Liver (tissue), 9 donors: ENCODE data around the gene QRICH1. TPM values are rescaled to one million over a fixed set of nuclear protein-coding genes. Genes with fewer than 3 reads are reported as not detected.

Source experiments
- DNase-seq: peaks from one replicate; pipeline ENCODE4 v3.0.0-alpha.2; 2017; ENCODE audit warnings: low spot score
- H3K27ac ChIP-seq, 2 donors: one replicate each; pipeline ENCODE4 v1.7.0; 2013; ENCODE audit warnings: inconsistent platforms in 2 of 2, low read length in 2 of 2, control low read depth in 1 of 2, low read depth in 1 of 2, mild to moderate bottlenecking in 1 of 2
- H3K27me3 ChIP-seq, 4 donors: one replicate each; pipeline versions ENCODE4 v1.6.1 to v1.7.0; 2013; ENCODE audit warnings: low read length in 3 of 4, inconsistent platforms in 1 of 4, mild to moderate bottlenecking in 1 of 4, moderate library complexity in 1 of 4; ENCODE audit not compliant: control insufficient read depth in 4 of 4, insufficient read depth in 4 of 4
- H3K36me3 ChIP-seq, 4 donors: one replicate each; pipeline versions ENCODE4 v1.6.1 to v1.7.0; 2013; ENCODE audit warnings: low read length in 3 of 4, mild to moderate bottlenecking in 3 of 4, low read depth in 1 of 4, moderate library complexity in 1 of 4; ENCODE audit not compliant: control insufficient read depth in 4 of 4, insufficient read depth in 3 of 4
- H3K4me1 ChIP-seq, 4 donors: one replicate each; pipeline versions ENCODE4 v1.6.1 to v1.7.0; 2013; ENCODE audit warnings: low read length in 3 of 4, mild to moderate bottlenecking in 3 of 4, moderate library complexity in 1 of 4; ENCODE audit not compliant: control insufficient read depth in 4 of 4, insufficient read depth in 4 of 4
- H3K4me3 ChIP-seq, 3 donors: one replicate each; pipeline versions ENCODE4 v1.6.1 to v1.7.0; 2013; ENCODE audit warnings: low read length in 3 of 3, control low read depth in 1 of 3, low read depth in 1 of 3, mild to moderate bottlenecking in 1 of 3
- H3K9ac ChIP-seq, 2 donors: one replicate each; pipeline ENCODE4 v1.7.0; 2013; ENCODE audit warnings: low read length in 2 of 2, mild to moderate bottlenecking in 2 of 2, moderate library complexity in 2 of 2, control low read depth in 1 of 2, low read depth in 1 of 2
- H3K9me3 ChIP-seq, 4 donors: one replicate each; pipeline versions ENCODE4 v1.6.1 to v1.7.0; 2013; ENCODE audit warnings: low read length in 3 of 4; ENCODE audit not compliant: control insufficient read depth in 4 of 4
- ATF3 ChIP-seq: IDR thresholded peaks from 2 replicates; pipeline ENCODE4 v1.6.1; 2016; ENCODE audit warnings: antibody characterized with exemption
- EGR1 ChIP-seq, 2 donors: IDR thresholded peaks; 2 replicates each; pipeline ENCODE4 v1.6.1; 2016 to 2018; ENCODE audit warnings: antibody characterized with exemption in 2 of 2, low read depth in 2 of 2
- FOXA1 ChIP-seq: IDR thresholded peaks from 2 replicates; pipeline ENCODE4 v1.6.1; 2016; ENCODE audit warnings: antibody characterized with exemption
- FOXA2 ChIP-seq: IDR thresholded peaks from 2 replicates; pipeline ENCODE4 v1.6.1; 2016; ENCODE audit warnings: antibody characterized with exemption
- GABPA ChIP-seq, 2 donors: IDR thresholded peaks in 1 of 2; conservative IDR thresholded peaks in 1 of 2; 2 replicates each; pipeline ENCODE4 v1.6.1; 2016; ENCODE audit warnings: antibody characterized with exemption in 2 of 2, mild to moderate bottlenecking in 1 of 2, moderate library complexity in 1 of 2
- HNF4A ChIP-seq, 2 donors: conservative IDR thresholded peaks; 2 replicates each; pipeline ENCODE4 v1.6.1; 2016; ENCODE audit warnings: antibody characterized with exemption in 2 of 2, mild to moderate bottlenecking in 2 of 2
- HNF4G ChIP-seq: IDR thresholded peaks from 2 replicates; pipeline ENCODE4 v1.6.1; 2016; ENCODE audit warnings: antibody characterized with exemption
- JUND ChIP-seq, 2 donors: IDR thresholded peaks; 2 replicates each; pipeline ENCODE4 v1.6.1; 2016; ENCODE audit warnings: antibody characterized with exemption in 2 of 2
- NR2F2 ChIP-seq: IDR thresholded peaks from 2 replicates; pipeline ENCODE4 v1.6.1; 2016; ENCODE audit warnings: antibody characterized with exemption
- RAD21 ChIP-seq, 2 donors: IDR thresholded peaks; 2 replicates each; pipeline ENCODE4 v1.6.1; 2016; ENCODE audit warnings: antibody characterized with exemption in 2 of 2, mild to moderate bottlenecking in 2 of 2
- RXRA ChIP-seq, 2 donors: IDR thresholded peaks; 2 replicates each; pipeline ENCODE4 v1.6.1; 2017 to 2018; ENCODE audit warnings: antibody characterized with exemption in 2 of 2, mild to moderate bottlenecking in 1 of 2
- SP1 ChIP-seq: IDR thresholded peaks from 2 replicates; pipeline ENCODE4 v1.6.1; 2018; ENCODE audit warnings: antibody characterized with exemption, mild to moderate bottlenecking
- TAF1 ChIP-seq: conservative IDR thresholded peaks from 2 replicates; pipeline ENCODE4 v1.6.1; 2016; ENCODE audit warnings: antibody characterized with exemption, mild to moderate bottlenecking
- YY1 ChIP-seq: IDR thresholded peaks from 2 replicates; pipeline ENCODE4 v1.6.1; 2016; ENCODE audit warnings: antibody characterized with exemption, mild to moderate bottlenecking
- ZBTB33 ChIP-seq: IDR thresholded peaks from 2 replicates; pipeline ENCODE4 v1.6.1; 2016; ENCODE audit warnings: antibody characterized with exemption
- WGBS: extraction: QIAGEN DNeasy Blood & Tissue Kit; methylation state at CpG from one replicate; pipeline ENCODE4 v1.1.7; 2013; 5-methylcytosine and 5-hydroxymethylcytosine counted together
- polyA plus RNA-seq, 2 donors: library from polyadenylated mRNA; stranded (reverse) in 1 of 2; unstranded in 1 of 2; fragments of 200-250 nt in 1 of 2; fragments of >200 nt in 1 of 2; fragmentation: Nextera tagmentation in 1 of 2; extraction: Ambion mirVana in 1 of 2; gene quantifications; one replicate each; pipeline versions ENCODE4 v1.2.1 to v1.2.3, GENCODE V29; 2013 to 2015
- total RNA-seq, 2 donors: library from RNA; depleted of rRNA; stranded (reverse); fragments of >200 nt; gene quantifications; one replicate each; pipeline ENCODE4 v1.2.3, GENCODE V29; 2014
- TF ChIP-seq, protein P1 (sequence below): IDR thresholded peaks from 2 replicates; pipeline ENCODE4 v1.6.1; 2016; ENCODE audit warnings: antibody characterized with exemption, mild to moderate bottlenecking
- TF ChIP-seq, protein P2 (sequence below): IDR thresholded peaks from 2 replicates; pipeline ENCODE4 v1.6.1; 2016; ENCODE audit warnings: antibody characterized with exemption
- TF ChIP-seq, protein P3 (sequence below): fragments of 150-350 bp; IDR thresholded peaks from 2 replicates; pipeline ENCODE4 v1.5.1; 2017; ENCODE audit warnings: improper control_type of control experiment, low read depth, low read length; ENCODE audit not compliant: missing input control
- donor health status: healthy.
- donor health status: healthy.
- donor health status: healthy.
- donor health status: healthy.
- donor health status: healthy.

The QRICH1 gene
- total and polyA plus RNA-seq, 4 donors, result 17.3 to 35.1 (median 25.7) TPM

- Histone ChIP-seq H3K27ac (peak within 1 kb of the TSS; percentile 51 to 70), H3K9ac (peak within 1 kb of the TSS; percentile 73 to 80), H3K27me3 (no peaks in the 10 kb centered on the region), H3K9me3 (no peaks in the 10 kb centered on the region), H3K4me3 (peak within 1 kb of the TSS; percentile 87 to 92 (median 87)), H3K4me1 (peaks cover 0 to 24% (median 17%) of the 10 kb centered on the region in 4 donors), H3K36me3 (peaks cover 11 to 48% (median 27%) of the 10 kb centered on the region in 4 donors)
- no peak for TF ChIP-seq RXRA (IDR thresholded peaks at IDR 0.05)
- TF ChIP-seq GABPA (IDR thresholded peaks at IDR 0.05 in 1 of 2, conservative IDR thresholded peaks at IDR 0.05 in 1 of 2), result peak; percentile 55 to 91
- TF ChIP-seq ATF3, result no peak
- TF ChIP-seq HNF4G, result no peak
- TF ChIP-seq HNF4A (conservative IDR thresholded peaks at IDR 0.05), result peak in 1 of 2 donors; percentile 49
- TF ChIP-seq ZBTB33, result no peak
- TF ChIP-seq FOXA2, result no peak
- no peak for TF ChIP-seq RAD21 (IDR thresholded peaks at IDR 0.05)
- TF ChIP-seq NR2F2, result peak; percentile 21
- TF ChIP-seq EGR1 (IDR thresholded peaks at IDR 0.05; ENCODE audit: low read depth in 2 of 2), result no peak
- TF ChIP-seq SP1, result peak; percentile 72
- TF ChIP-seq, protein P1, sequence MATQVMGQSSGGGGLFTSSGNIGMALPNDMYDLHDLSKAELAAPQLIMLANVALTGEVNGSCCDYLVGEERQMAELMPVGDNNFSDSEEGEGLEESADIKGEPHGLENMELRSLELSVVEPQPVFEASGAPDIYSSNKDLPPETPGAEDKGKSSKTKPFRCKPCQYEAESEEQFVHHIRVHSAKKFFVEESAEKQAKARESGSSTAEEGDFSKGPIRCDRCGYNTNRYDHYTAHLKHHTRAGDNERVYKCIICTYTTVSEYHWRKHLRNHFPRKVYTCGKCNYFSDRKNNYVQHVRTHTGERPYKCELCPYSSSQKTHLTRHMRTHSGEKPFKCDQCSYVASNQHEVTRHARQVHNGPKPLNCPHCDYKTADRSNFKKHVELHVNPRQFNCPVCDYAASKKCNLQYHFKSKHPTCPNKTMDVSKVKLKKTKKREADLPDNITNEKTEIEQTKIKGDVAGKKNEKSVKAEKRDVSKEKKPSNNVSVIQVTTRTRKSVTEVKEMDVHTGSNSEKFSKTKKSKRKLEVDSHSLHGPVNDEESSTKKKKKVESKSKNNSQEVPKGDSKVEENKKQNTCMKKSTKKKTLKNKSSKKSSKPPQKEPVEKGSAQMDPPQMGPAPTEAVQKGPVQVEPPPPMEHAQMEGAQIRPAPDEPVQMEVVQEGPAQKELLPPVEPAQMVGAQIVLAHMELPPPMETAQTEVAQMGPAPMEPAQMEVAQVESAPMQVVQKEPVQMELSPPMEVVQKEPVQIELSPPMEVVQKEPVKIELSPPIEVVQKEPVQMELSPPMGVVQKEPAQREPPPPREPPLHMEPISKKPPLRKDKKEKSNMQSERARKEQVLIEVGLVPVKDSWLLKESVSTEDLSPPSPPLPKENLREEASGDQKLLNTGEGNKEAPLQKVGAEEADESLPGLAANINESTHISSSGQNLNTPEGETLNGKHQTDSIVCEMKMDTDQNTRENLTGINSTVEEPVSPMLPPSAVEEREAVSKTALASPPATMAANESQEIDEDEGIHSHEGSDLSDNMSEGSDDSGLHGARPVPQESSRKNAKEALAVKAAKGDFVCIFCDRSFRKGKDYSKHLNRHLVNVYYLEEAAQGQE, result peak; percentile 49
- peak; percentile 97 for TF ChIP-seq YY1
- TF ChIP-seq FOXA1, result no peak
- TF ChIP-seq, protein P2, sequence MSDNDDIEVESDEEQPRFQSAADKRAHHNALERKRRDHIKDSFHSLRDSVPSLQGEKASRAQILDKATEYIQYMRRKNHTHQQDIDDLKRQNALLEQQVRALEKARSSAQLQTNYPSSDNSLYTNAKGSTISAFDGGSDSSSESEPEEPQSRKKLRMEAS, result no peak
- no peak for TF ChIP-seq JUND (IDR thresholded peaks at IDR 0.05)
- TF ChIP-seq, protein P3, sequence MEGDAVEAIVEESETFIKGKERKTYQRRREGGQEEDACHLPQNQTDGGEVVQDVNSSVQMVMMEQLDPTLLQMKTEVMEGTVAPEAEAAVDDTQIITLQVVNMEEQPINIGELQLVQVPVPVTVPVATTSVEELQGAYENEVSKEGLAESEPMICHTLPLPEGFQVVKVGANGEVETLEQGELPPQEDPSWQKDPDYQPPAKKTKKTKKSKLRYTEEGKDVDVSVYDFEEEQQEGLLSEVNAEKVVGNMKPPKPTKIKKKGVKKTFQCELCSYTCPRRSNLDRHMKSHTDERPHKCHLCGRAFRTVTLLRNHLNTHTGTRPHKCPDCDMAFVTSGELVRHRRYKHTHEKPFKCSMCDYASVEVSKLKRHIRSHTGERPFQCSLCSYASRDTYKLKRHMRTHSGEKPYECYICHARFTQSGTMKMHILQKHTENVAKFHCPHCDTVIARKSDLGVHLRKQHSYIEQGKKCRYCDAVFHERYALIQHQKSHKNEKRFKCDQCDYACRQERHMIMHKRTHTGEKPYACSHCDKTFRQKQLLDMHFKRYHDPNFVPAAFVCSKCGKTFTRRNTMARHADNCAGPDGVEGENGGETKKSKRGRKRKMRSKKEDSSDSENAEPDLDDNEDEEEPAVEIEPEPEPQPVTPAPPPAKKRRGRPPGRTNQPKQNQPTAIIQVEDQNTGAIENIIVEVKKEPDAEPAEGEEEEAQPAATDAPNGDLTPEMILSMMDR, result no peak
- TF ChIP-seq TAF1, result peak; percentile 88
- DNase-seq, result peak; percentile 93
- WGBS, result 3% methylated on average over 50 of the region's 50 CpGs
These were observed 10.8 kb upstream of the QRICH1 start, which contains the start of gene QARS1 for GRCh38 chr3:49104427-49105291. TSS of gene QARS1 (minus strand) at chr3:49104757. CDS start at chr3:49104733, 24 bp downstream.
